Measurements from ENCODE around the gene PWWP3B.

DNA sequence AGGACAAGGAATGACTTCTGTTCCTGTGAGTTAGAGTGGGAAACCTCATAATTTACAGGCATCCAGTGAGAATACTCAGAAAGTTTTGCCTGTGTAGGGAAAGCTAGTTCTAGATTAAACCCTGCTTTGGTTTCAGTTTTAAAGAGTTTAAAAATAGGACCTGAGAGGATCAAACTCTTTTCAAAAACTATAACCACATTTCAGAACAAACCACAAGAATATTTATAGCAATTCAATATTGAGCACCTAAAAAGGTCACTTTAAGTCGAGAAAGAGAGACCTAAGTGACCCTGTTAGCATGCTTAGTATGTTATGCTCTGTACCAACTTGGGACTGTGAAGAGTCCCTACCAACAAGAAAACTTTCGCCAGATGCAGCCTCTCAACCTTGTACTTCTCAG, 17.4 kb upstream of the PWWP3B start:
- no peak for TF ChIP-seq EZH2 (IDR thresholded peaks at IDR 0.05)
- no peak for TF ChIP-seq POLR2AphosphoS5 (IDR thresholded peaks at IDR 0.05; ENCODE audit: borderline replicate concordance, low read depth, low read length)
- no peak for TF ChIP-seq FOXP2 (optimal IDR thresholded peaks at IDR 0.05; ENCODE audit: control extremely low read depth, extremely low read length, insufficient read depth)
